ENCODE measurements around the gene NKD1. TPM values are rescaled to one million over a fixed set of nuclear protein-coding genes. Genes with fewer than 3 reads are reported as not detected.

Gene NKD1
- total RNA-seq, 1 donor from 2014 or later: 1.7 TPM

DNA sequence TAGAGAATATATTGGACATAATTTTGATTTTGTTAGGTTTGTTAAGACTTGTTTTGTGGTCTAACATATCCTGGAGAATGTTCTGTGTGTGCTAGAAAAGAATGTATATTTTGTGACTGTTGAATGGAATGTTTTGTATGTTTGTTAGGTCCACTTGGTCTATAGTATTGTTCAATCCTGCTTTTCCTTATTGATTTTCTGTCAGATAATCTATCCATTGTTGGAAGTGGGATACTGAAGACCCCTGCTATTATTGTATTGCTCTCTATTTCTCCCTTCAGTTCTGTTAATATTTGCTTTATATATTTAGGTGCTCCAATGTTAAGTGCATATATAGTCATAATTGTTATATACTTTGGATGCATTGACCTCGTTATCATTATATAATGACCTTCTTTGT, 33.0 kb upstream of the NKD1 start:
- intact Hi-C loops (cut with DNase I): no loop called here
- no peaks in the 10 kb centered on the region for H3K36me3 ChIP-seq
- TF ChIP-seq, protein P1, sequence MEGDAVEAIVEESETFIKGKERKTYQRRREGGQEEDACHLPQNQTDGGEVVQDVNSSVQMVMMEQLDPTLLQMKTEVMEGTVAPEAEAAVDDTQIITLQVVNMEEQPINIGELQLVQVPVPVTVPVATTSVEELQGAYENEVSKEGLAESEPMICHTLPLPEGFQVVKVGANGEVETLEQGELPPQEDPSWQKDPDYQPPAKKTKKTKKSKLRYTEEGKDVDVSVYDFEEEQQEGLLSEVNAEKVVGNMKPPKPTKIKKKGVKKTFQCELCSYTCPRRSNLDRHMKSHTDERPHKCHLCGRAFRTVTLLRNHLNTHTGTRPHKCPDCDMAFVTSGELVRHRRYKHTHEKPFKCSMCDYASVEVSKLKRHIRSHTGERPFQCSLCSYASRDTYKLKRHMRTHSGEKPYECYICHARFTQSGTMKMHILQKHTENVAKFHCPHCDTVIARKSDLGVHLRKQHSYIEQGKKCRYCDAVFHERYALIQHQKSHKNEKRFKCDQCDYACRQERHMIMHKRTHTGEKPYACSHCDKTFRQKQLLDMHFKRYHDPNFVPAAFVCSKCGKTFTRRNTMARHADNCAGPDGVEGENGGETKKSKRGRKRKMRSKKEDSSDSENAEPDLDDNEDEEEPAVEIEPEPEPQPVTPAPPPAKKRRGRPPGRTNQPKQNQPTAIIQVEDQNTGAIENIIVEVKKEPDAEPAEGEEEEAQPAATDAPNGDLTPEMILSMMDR (IDR thresholded peaks at IDR 0.05): no peak
- TF ChIP-seq POLR2A (IDR thresholded peaks at IDR 0.05): no peak
- no peak for TF ChIP-seq POLR2AphosphoS5 (IDR thresholded peaks at IDR 0.05; ENCODE audit: insufficient read depth in 1 of 2, low read depth in 1 of 2)
- DNase-seq (ENCODE audit: extremely low spot score in 2 of 2): no peak
- no peak overlapping the region for H3K4me3 ChIP-seq
- H3K4me1 ChIP-seq: no peaks in the 10 kb centered on the region
- H3K27me3 ChIP-seq: no peaks in the 10 kb centered on the region
- peaks cover 7% of the 10 kb centered on the region for H3K9me3 ChIP-seq
- H3K27ac ChIP-seq: no peak overlapping the region

DNA sequence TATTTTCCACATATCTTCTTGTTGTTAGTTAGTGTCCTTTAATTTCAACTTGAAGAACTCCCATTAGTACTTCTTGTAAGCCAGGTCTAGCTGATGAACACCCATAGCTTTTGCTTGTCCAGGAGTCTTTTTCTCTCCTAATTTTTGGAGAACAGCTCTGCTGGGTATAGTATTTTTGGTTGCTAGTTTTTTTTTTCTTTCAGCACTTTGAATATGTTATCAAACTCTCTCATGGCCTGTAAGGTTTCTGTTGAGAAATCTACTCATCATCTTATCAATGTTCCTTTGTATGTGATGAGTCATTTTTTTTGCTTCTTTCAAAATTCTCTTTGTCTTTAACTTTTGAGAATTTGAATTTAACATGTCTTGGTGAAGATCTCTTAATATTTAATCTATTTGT, 31.8 kb upstream of the NKD1 start:
- no peak for TF ChIP-seq POLR2AphosphoS5 (IDR thresholded peaks at IDR 0.05; ENCODE audit: insufficient read depth in 1 of 2, low read depth in 1 of 2)
- TF ChIP-seq, protein P1 (IDR thresholded peaks at IDR 0.05): no peak
- no peak for TF ChIP-seq POLR2A (IDR thresholded peaks at IDR 0.05)
- Histone ChIP-seq H3K27me3 (no peaks in the 10 kb centered on the region), H3K36me3 (no peaks in the 10 kb centered on the region), H3K9me3 (peaks cover 7% of the 10 kb centered on the region), H3K4me3 (no peak overlapping the region), H3K27ac (no peak overlapping the region), H3K4me1 (no peaks in the 10 kb centered on the region)
- intact Hi-C loops (cut with DNase I): no loop called here
- DNase-seq (ENCODE audit: extremely low spot score in 2 of 2): no peak

DNA sequence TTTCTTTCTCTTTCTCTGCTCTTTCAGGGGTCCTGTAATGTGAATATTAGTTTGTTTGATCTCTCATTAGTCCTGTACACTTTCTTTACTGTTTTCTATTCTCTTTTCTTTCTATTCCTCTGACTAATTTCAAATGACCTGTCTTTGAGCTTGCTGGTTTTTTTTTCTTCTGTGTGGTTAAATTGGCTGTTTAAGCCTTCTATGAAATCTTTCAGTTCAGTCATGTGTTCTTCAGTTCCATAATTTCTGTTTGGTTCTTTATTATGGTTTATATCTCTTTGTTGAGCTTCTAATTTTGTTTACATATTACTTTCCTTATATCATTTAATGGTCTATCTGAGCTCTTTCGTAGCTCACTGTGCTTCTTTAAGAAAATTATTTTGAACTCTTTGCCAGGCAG, 31.3 kb upstream of the NKD1 start:
- no peak for DNase-seq (ENCODE audit: extremely low spot score in 2 of 2)
- no peaks in the 10 kb centered on the region for H3K4me1 ChIP-seq
- H3K36me3 ChIP-seq: no peaks in the 10 kb centered on the region
- no peak overlapping the region for H3K27ac ChIP-seq
- intact Hi-C loops (cut with DNase I): no loop called here
- H3K4me3 ChIP-seq: no peak overlapping the region
- TF ChIP-seq, protein P1 (IDR thresholded peaks at IDR 0.05): no peak
- TF ChIP-seq POLR2A (IDR thresholded peaks at IDR 0.05) (no peak), POLR2AphosphoS5 (IDR thresholded peaks at IDR 0.05; ENCODE audit: insufficient read depth in 1 of 2, low read depth in 1 of 2) (no peak)
- H3K9me3 ChIP-seq: peaks cover 7% of the 10 kb centered on the region
- no peaks in the 10 kb centered on the region for H3K27me3 ChIP-seq

DNA sequence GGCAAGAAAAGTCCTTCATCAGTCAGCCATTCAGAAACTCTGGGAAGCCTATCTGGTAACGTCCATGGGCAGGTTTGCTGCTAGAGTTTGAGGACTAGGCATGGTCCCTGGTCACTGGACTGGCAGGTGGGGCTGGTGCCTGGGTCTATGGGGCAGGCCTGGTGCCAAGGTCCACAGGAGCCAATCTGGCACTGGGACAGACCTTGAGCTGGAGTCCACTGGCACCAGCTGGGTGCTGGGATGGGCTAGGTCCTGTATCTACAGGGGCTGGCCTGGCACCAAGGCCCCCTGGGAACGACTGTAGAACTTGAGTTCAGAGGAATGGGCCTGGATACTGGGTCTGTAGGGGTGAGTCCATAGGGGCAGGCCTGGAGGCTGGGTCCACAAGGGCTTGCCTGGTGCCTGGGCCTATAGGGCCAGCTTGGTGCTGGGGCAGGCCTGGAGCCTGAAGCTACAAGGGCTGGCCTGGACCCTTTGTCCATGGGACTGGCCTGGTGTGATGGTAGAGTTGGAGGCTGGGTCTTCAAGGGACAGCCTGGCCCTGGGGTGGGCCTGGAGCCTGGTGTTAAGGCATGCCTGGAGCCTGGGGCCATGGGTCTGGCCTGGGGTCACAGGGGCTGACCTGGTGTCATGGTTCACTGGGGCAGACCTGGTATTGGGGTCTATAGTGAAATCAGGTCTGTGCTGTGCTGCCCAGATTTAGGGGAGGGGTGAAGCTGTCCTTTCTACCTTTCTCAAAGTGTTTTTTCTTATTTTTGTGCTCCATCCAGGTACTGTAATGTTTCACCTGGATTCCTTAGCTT, 30.5 kb upstream of the NKD1 start:
- Histone ChIP-seq H3K27me3 (no peaks in the 10 kb centered on the region), H3K4me3 (no peak overlapping the region), H3K36me3 (no peaks in the 10 kb centered on the region), H3K4me1 (no peaks in the 10 kb centered on the region), H3K9me3 (peaks cover 7% of the 10 kb centered on the region), H3K27ac (no peak overlapping the region)
- TF ChIP-seq POLR2AphosphoS5 (IDR thresholded peaks at IDR 0.05; ENCODE audit: insufficient read depth in 1 of 2, low read depth in 1 of 2) (no peak), POLR2A (IDR thresholded peaks at IDR 0.05) (no peak)
- TF ChIP-seq, protein P1 (IDR thresholded peaks at IDR 0.05): no peak
- intact Hi-C loops (cut with DNase I): no loop called here
- DNase-seq (ENCODE audit: extremely low spot score in 2 of 2): peak; percentile 64 to 74

DNA sequence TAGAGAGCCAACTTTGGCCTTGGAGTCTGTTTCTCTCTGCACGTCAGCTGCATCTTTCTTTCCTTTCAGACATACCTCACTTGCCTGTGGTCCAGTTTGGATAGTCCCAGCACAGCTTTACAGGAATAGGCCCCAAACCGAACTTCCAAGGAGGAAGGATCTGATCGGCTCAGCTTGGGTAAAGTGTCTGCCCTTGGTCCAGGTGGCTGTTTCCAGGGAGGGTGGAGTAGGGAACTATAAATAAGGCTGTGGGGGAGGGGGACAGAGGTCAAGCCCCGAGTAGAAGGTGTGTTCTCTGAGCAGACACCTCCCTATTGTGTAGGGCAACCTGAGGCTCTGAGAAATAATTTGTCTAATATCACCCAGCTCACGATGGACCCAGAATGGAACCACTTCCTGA, 29.2 kb upstream of the NKD1 start:
- no peaks in the 10 kb centered on the region for H3K4me1 ChIP-seq
- peaks cover 5% of the 10 kb centered on the region for H3K9me3 ChIP-seq
- intact Hi-C loops (cut with DNase I): no loop called here
- H3K27ac ChIP-seq: no peak overlapping the region
- TF ChIP-seq POLR2A (IDR thresholded peaks at IDR 0.05): no peak
- TF ChIP-seq POLR2AphosphoS5 (IDR thresholded peaks at IDR 0.05; ENCODE audit: insufficient read depth in 1 of 2, low read depth in 1 of 2): no peak
- no peaks in the 10 kb centered on the region for H3K27me3 ChIP-seq
- no peak overlapping the region for H3K4me3 ChIP-seq
- peak in 1 of 2 donors; percentile 16 for DNase-seq (ENCODE audit: extremely low spot score in 2 of 2)
- H3K36me3 ChIP-seq: no peaks in the 10 kb centered on the region

Measured in vagina (tissue), 2 donors.